NT2/D1 (cell line): ENCODE measurements around the gene ADARB2.

Experiments
- DNase-seq: peaks from one replicate; pipeline ENCODE4 v3.0.0-alpha.2; 2011; ENCODE audit warnings: low read depth, low spot score
- H3K27me3 ChIP-seq: 2 replicates; pipeline ENCODE4 v1.6.0; 2011; ENCODE audit warnings: mild to moderate bottlenecking; ENCODE audit not compliant: insufficient read length, insufficient read depth
- H3K36me3 ChIP-seq: 2 replicates; pipeline ENCODE4 v1.6.1; 2011; ENCODE audit warnings: mild to moderate bottlenecking, low read length, mixed read lengths; ENCODE audit not compliant: insufficient read depth, insufficient read length
- H3K4me1 ChIP-seq: 2 replicates; pipeline ENCODE4 v1.5.1; 2011; ENCODE audit not compliant: insufficient read depth, insufficient read length
- H3K4me3 ChIP-seq: 2 replicates; pipeline ENCODE4 v1.5.1; 2011; ENCODE audit warnings: low read depth; ENCODE audit not compliant: insufficient read length
- H3K9ac ChIP-seq: 2 replicates; pipeline ENCODE4 v1.6.0; 2011; ENCODE audit warnings: low read depth; ENCODE audit not compliant: insufficient read length
- H3K9me3 ChIP-seq: 2 replicates; pipeline ENCODE4 v1.5.1; 2011; ENCODE audit warnings: mild to moderate bottlenecking, low read length; ENCODE audit not compliant: insufficient read depth
- SUZ12 ChIP-seq: IDR thresholded peaks from 2 replicates; pipeline ENCODE4 v1.6.1; 2011; ENCODE audit not compliant: insufficient read length, insufficient read depth; ENCODE audit errors: extremely low read depth
- YY1 ChIP-seq: IDR thresholded peaks from 2 replicates; pipeline ENCODE4 v1.6.1; 2011; ENCODE audit not compliant: insufficient read length, insufficient read depth
- ZNF274 ChIP-seq: IDR thresholded peaks from 2 replicates; pipeline ENCODE4 v1.6.1; 2011; ENCODE audit warnings: mild to moderate bottlenecking, low read depth, low read length

The ADARB2 gene

DNA sequence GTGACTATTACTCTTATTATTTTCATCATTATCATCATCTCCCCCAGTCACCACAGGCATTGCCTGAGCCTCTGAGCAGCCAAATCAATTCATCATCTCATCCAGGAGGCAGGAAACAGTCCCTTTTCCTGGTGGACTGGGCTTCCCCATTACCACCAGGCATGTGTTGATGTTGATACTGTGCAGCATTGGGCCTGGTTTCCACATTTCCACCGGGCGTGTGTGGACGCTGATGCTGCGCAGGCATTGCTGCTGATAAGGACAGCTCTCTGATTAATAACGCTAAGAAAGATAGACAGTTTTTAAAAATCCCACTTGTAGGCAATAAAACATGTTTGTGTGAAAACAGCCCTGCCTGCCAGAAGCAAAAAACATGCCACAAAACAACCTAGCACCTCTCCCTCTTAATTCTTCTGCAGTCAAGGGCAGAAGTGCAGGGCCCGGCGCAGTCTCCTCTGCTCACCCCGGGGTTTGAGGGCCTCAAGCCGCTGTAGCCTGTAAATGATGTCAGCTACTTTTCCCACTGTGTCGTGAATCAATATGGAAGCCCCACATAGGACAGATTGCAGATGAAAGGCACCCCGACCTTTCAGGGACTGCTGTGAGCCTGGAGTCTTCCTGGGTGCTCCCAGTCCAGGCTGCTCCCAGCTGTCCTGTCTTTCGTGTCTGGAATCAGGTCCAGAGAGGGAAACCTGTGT is 465.1 kb downstream of the ADARB2 start:
- H3K4me3 ChIP-seq = no peak overlapping the region
- H3K9ac ChIP-seq = no peak overlapping the region
- no peak for TF ChIP-seq ZNF274
- no peak for TF ChIP-seq SUZ12
- TF ChIP-seq YY1 = no peak
- DNase-seq = no peak
- no peaks in the 10 kb centered on the region for H3K4me1 ChIP-seq
- H3K36me3 ChIP-seq = no peaks in the 10 kb centered on the region
- no peaks in the 10 kb centered on the region for H3K9me3 ChIP-seq
- H3K27me3 ChIP-seq = no peaks in the 10 kb centered on the region

DNA sequence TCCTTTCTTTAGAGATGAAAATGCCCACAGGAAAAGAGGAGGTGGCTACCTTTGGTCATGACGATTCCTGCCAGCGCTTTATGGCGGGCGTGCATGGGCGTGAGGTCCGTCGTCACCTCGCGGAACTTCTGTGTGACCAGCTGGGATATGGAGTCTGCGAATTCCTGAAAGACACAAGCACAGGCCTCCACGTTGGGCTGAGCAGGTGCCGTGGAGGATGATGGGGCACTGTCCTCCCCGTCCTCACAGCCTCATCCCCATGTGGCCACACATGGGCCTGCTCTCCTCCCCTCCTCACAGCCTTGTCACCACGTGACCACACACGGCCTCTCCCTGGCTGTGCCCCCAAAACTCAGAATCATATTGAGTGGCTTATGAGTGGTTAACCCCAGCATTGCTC is 466.4 kb downstream of the ADARB2 start:
- H3K36me3 ChIP-seq = no peaks in the 10 kb centered on the region
- H3K27me3 ChIP-seq = no peaks in the 10 kb centered on the region
- no peak overlapping the region for H3K9ac ChIP-seq
- no peak for DNase-seq
- no peaks in the 10 kb centered on the region for H3K9me3 ChIP-seq
- TF ChIP-seq SUZ12 (no peak), ZNF274 (no peak), YY1 (no peak)
- H3K4me1 ChIP-seq = no peaks in the 10 kb centered on the region
- H3K4me3 ChIP-seq = no peak overlapping the region

DNA sequence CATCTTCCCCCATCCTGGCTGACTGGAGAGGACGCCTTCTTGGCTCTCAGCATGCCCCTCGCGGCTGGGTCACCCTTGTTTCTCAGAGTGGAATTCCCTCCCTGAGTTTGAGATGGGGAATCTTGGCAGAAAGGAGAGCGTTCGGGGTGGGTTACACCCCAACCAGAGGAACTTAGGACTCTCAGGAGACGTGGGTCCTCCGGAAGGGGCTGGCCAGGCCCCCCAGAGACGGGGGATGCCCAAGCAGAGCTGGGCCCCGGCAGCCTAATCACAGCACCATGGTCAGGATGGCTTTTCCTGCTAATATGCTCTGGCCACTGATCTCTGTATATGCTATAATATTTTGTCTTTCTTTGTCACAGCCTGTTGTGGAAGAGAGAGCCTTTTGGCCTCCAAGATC is 466.8 kb downstream of the ADARB2 start:
- Histone ChIP-seq H3K4me3 (no peak overlapping the region), H3K9me3 (no peaks in the 10 kb centered on the region), H3K9ac (no peak overlapping the region), H3K36me3 (no peaks in the 10 kb centered on the region), H3K27me3 (no peaks in the 10 kb centered on the region), H3K4me1 (no peaks in the 10 kb centered on the region)
- no peak for DNase-seq
- TF ChIP-seq ZNF274 (no peak), SUZ12 (no peak)

DNA sequence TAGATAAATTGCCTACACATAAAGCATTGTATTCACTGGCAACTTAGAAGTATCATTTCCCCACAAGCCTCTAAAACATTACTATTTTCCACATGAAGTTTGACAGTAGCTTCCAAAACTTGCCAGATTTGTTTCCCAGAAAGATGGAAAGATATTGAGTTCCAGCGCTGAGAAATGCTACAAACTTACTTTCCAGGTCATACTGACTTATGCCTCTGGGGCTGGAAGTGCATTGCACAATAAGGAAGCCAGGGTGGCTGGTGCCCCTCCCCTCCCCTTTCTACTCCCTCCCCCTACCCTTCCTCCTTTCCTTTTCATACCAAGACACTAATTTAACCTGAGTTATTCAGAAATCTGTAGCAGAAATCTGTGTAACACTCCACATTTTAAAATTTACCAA is 468.5 kb downstream of the ADARB2 start:
- Histone ChIP-seq H3K9me3 (no peaks in the 10 kb centered on the region), H3K9ac (no peak overlapping the region), H3K36me3 (no peaks in the 10 kb centered on the region), H3K27me3 (no peaks in the 10 kb centered on the region), H3K4me3 (no peak overlapping the region), H3K4me1 (no peaks in the 10 kb centered on the region)
- TF ChIP-seq ZNF274 (no peak), SUZ12 (no peak), YY1 (no peak)
- DNase-seq = no peak

DNA sequence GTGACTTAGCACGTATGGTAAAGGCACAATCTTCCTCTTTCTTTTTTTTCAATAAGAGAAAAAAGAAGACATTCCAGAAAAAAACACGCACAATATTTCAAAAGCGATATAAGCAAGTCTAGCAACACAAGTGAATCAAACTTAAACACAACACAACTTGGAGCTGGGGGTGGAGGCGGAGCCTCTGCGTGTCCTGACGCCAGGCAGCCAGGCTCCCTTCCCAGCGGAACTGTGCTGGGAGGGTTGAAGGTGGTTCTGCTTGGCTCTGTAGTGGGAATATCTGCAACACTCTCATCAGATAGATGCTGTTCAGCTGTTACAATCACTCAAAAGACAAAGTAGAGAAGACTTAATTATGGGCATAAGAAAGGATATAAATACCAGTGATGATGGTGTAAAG is 469.8 kb downstream of the ADARB2 start:
- DNase-seq = no peak
- Histone ChIP-seq H3K4me1 (no peaks in the 10 kb centered on the region), H3K4me3 (no peak overlapping the region), H3K9ac (no peak overlapping the region), H3K27me3 (no peaks in the 10 kb centered on the region), H3K9me3 (no peaks in the 10 kb centered on the region), H3K36me3 (no peaks in the 10 kb centered on the region)
- TF ChIP-seq ZNF274 = no peak

DNA sequence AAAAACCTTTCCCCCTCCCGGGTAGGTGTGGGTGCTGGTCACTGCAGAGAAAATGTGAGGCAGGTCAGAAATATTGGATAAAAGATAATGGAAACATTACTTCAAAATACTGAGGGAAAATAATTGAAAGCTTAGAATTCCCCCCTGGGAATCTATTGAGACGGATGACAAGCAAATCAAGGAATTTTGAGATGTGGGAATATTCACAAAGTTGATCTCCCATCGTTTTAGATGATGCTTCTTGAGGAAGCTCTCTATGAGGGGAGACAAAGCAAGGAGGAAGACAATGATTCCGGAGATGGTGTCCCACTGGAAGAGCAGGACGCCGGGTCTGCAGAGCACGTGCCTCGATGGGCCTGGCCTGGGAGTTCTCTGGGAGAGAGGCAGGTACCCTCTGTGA is 470.2 kb downstream of the ADARB2 start:
- Histone ChIP-seq H3K9me3 (no peaks in the 10 kb centered on the region), H3K9ac (no peak overlapping the region), H3K27me3 (no peaks in the 10 kb centered on the region), H3K4me3 (no peak overlapping the region), H3K36me3 (no peaks in the 10 kb centered on the region), H3K4me1 (no peaks in the 10 kb centered on the region)
- no peak for TF ChIP-seq SUZ12
- TF ChIP-seq ZNF274 = no peak
- no peak for TF ChIP-seq YY1
- DNase-seq = no peak

DNA sequence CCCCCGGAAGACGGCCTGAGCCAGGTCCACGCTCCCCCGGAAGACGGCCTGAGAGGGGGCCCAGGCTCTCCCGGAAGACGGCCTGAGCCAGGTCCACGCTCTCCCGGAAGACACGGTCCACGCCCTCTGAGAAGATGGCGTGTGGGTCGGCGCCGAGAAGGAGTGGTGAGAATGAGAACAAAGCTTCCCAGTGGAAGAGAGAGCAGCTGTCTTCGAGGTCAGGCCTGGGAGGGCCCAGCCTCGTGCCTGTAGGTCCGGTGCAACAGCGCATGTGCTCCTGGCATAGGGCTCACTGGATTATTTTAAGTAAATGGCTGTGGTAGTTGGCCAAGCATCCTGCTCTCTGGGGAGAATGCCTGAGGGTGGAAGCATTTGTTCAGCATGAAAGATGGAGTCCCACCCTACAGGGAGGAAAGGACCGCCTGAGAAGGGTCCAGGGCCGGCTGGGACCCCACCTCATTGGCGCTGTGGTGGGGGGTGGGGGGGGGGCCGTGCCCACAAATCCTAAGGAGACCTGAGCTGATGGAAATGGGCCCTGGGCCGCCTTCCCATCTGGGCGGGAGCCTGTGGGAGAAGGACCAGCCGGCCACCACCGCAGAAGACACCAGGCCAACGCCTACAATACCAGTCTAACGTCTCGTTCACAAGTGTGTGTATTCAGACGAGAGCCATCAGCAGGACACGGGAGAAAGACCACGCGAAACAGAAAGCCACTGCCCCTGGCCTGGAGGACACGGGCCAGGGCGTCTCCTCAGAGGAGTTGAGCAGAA is 471.1 kb downstream of the ADARB2 start:
- no peak for DNase-seq
- no peak for TF ChIP-seq SUZ12
- no peak for TF ChIP-seq ZNF274
- TF ChIP-seq YY1 = no peak
- H3K4me3 ChIP-seq = no peak overlapping the region

More for the DNA sequence above, 471.1 kb downstream of the ADARB2 start:
- H3K9me3 ChIP-seq = no peaks in the 10 kb centered on the region
- H3K27me3 ChIP-seq = no peaks in the 10 kb centered on the region
- no peak overlapping the region for H3K9ac ChIP-seq
- no peaks in the 10 kb centered on the region for H3K4me1 ChIP-seq
- no peaks in the 10 kb centered on the region for H3K36me3 ChIP-seq
